Smooth muscle cell (in vitro differentiated cells): ENCODE results near the gene L3MBTL2. TPM values are rescaled to one million over a fixed set of nuclear protein-coding genes. Genes with fewer than 3 reads are reported as not detected.

ENCODE experiments used
- DNase-seq: peaks from one replicate; lab custom pipeline; 2025; ENCODE audit not compliant: unreplicated experiment; lab: John Stamatoyannopoulos, UW
- H2AFZ ChIP-seq: fragments of 200-600 bp; sonication (generic); 2 replicates; pipeline ENCODE4 v1.6.0; 2016; ENCODE audit warnings: antibody characterized with exemption, low read depth, mild to moderate bottlenecking
- H3F3A ChIP-seq: fragments of 200-600 bp; sonication (generic); 2 replicates; pipeline ENCODE4 v1.6.0; 2017; ENCODE audit warnings: antibody characterized with exemption, low read depth
- H3K27ac ChIP-seq: fragments of 200-600 bp; sonication (generic); 2 replicates; pipeline ENCODE4 v1.5.1; 2016; ENCODE audit warnings: low read depth, mild to moderate bottlenecking
- H3K27me3 ChIP-seq: fragments of 200-600 bp; sonication (generic); 2 replicates; pipeline ENCODE4 v1.6.1; 2016; ENCODE audit warnings: low read depth, mild to moderate bottlenecking
- H3K36me3 ChIP-seq: fragments of 200-600 bp; sonication (generic); 2 replicates; pipeline ENCODE4 v1.5.1; 2016; ENCODE audit warnings: low read depth
- H3K4me1 ChIP-seq: fragments of 200-600 bp; sonication (generic); 2 replicates; pipeline ENCODE4 v1.5.1; 2016; ENCODE audit warnings: low read depth
- H3K4me2 ChIP-seq: fragments of 200-600 bp; sonication (generic); 2 replicates; pipeline ENCODE4 v1.6.0; 2016; ENCODE audit warnings: mild to moderate bottlenecking
- H3K4me3 ChIP-seq: fragments of 200-600 bp; sonication (generic); 2 replicates; pipeline ENCODE4 v1.5.1; 2016; ENCODE audit warnings: mild to moderate bottlenecking
- H3K79me2 ChIP-seq: fragments of 200-600 bp; sonication (generic); 2 replicates; pipeline ENCODE4 v1.6.0; 2016; ENCODE audit warnings: low read depth, mild to moderate bottlenecking
- H3K9ac ChIP-seq: fragments of 200-600 bp; sonication (generic); 2 replicates; pipeline ENCODE4 v1.6.0; 2016; ENCODE audit warnings: low read depth
- H3K9me3 ChIP-seq: fragments of 200-600 bp; sonication (generic); replicated peaks from 2 replicates; pipeline ENCODE4 v1.5.1; 2016; ENCODE audit warnings: low read depth
- H4K20me1 ChIP-seq: fragments of 200-600 bp; sonication (generic); 2 replicates; pipeline ENCODE4 v1.6.0; 2016; ENCODE audit warnings: low read depth
- CTCF ChIP-seq: fragments of 200-600 bp; sonication (generic); IDR thresholded peaks from 2 replicates; pipeline ENCODE4 v1.5.1; 2017; ENCODE audit warnings: borderline replicate concordance, mild to moderate bottlenecking, antibody characterized with exemption; ENCODE audit not compliant: insufficient read depth, poor library complexity, severe bottlenecking
- WGBS: methylation state at CpG from one replicate; pipeline ENCODE4 v1.1.7; 2016; ENCODE audit warnings: low lambda C conversion rate; 5-methylcytosine and 5-hydroxymethylcytosine counted together
- polyA plus RNA-seq: library from polyadenylated mRNA; unstranded; fragments of >200 nt; fragmentation: Nextera tagmentation; extraction: Ambion mirVana; gene quantifications from 2 replicates; pipeline ENCODE4 v1.2.1, GENCODE V29; 2016
- total RNA-seq: library from RNA; depleted of rRNA; stranded (reverse); fragments of >200 nt; gene quantifications from 2 replicates; pipeline ENCODE4 v1.2.3, GENCODE V29; 2014

L3MBTL2 gene
- total and polyA plus RNA-seq, 2 experiments from 2014 or later = 10.7 to 15.5 TPM

- H4K20me1 ChIP-seq = no peaks in the 10 kb centered on the region
- no peak overlapping the region for H3K27ac ChIP-seq
- no peaks in the 10 kb centered on the region for H3K79me2 ChIP-seq
- DNase-seq = no peak
- H3K27me3 ChIP-seq = no peaks in the 10 kb centered on the region
- H3K4me2 ChIP-seq = no peak overlapping the region
- no peaks in the 10 kb centered on the region for H3K36me3 ChIP-seq
- no peak overlapping the region for H3K9ac ChIP-seq
- no peaks in the 10 kb centered on the region for H3K9me3 ChIP-seq
- H3F3A ChIP-seq = no peaks in the 10 kb centered on the region
- WGBS = 99% methylated on average over 7 of the region's 7 CpGs
- H3K4me3 ChIP-seq = no peak overlapping the region
- TF ChIP-seq CTCF = no peak
- H3K4me1 ChIP-seq = no peaks in the 10 kb centered on the region
- no peak overlapping the region for H2AFZ ChIP-seq
These were observed 42.6 kb downstream of the L3MBTL2 start for GRCh38 chr22:41247703-41248102.

- no peak overlapping the region for H3K9ac ChIP-seq
- H3K9me3 ChIP-seq = no peaks in the 10 kb centered on the region
- no peaks in the 10 kb centered on the region for H3K36me3 ChIP-seq
- H3K27me3 ChIP-seq = no peaks in the 10 kb centered on the region
- WGBS = 98% methylated on average over 15 of the region's 15 CpGs
- no peak overlapping the region for H2AFZ ChIP-seq
- TF ChIP-seq CTCF = no peak
- H3K4me2 ChIP-seq = no peak overlapping the region
- H3F3A ChIP-seq = no peaks in the 10 kb centered on the region
- no peak overlapping the region for H3K4me3 ChIP-seq
- no peak overlapping the region for H3K27ac ChIP-seq
- H3K4me1 ChIP-seq = no peaks in the 10 kb centered on the region
- H3K79me2 ChIP-seq = no peaks in the 10 kb centered on the region
- DNase-seq = no peak
- no peaks in the 10 kb centered on the region for H4K20me1 ChIP-seq
These were observed 43.2 kb downstream of the L3MBTL2 start for GRCh38 chr22:41248314-41248713.

- no peak overlapping the region for H2AFZ ChIP-seq
- H3K9ac ChIP-seq = no peak overlapping the region
- no peaks in the 10 kb centered on the region for H3K27me3 ChIP-seq
- no peak overlapping the region for H3K4me2 ChIP-seq
- TF ChIP-seq CTCF = no peak
- 97% methylated on average over 10 of the region's 10 CpGs for WGBS
- no peaks in the 10 kb centered on the region for H3K36me3 ChIP-seq
- H3K27ac ChIP-seq = no peak overlapping the region
- H4K20me1 ChIP-seq = no peaks in the 10 kb centered on the region
- H3K4me1 ChIP-seq = no peaks in the 10 kb centered on the region
- H3F3A ChIP-seq = no peaks in the 10 kb centered on the region
- H3K4me3 ChIP-seq = no peak overlapping the region
- no peak for DNase-seq
- H3K9me3 ChIP-seq = no peaks in the 10 kb centered on the region
- no peaks in the 10 kb centered on the region for H3K79me2 ChIP-seq
These were observed 43.6 kb downstream of the L3MBTL2 start for GRCh38 chr22:41248758-41249157.

- no peak overlapping the region for H3K9ac ChIP-seq
- no peaks in the 10 kb centered on the region for H3K36me3 ChIP-seq
These were observed 44.3 kb downstream of the L3MBTL2 start for GRCh38 chr22:41249442-41249841.

More at GRCh38 chr22:41249442-41249841, 44.3 kb downstream of the L3MBTL2 start:
- no peaks in the 10 kb centered on the region for H3K79me2 ChIP-seq
- H3K27me3 ChIP-seq = no peaks in the 10 kb centered on the region
- no peaks in the 10 kb centered on the region for H3K9me3 ChIP-seq
- no peaks in the 10 kb centered on the region for H3F3A ChIP-seq
- no peak for DNase-seq
- no peak overlapping the region for H3K4me2 ChIP-seq
- H3K27ac ChIP-seq = no peak overlapping the region
- no peak overlapping the region for H3K4me3 ChIP-seq
- H4K20me1 ChIP-seq = no peaks in the 10 kb centered on the region
- no peak overlapping the region for H2AFZ ChIP-seq
- no peak for TF ChIP-seq CTCF
- H3K4me1 ChIP-seq = no peaks in the 10 kb centered on the region
- WGBS = 98% methylated on average over 14 of the region's 14 CpGs
